GM12878 (cell line): Measurements from ENCODE around the gene ZC3H12D. TPM values are rescaled to one million over a fixed set of nuclear protein-coding genes. Genes with fewer than 3 reads are reported as not detected.

Experiments used
- ATAC-seq: fragments of 200-7000 bp; cut with Tn5 transposase; 3 replicates; pipeline ENCODE4 v1.9.1; 2020; ENCODE audit warnings: mild to moderate bottlenecking, moderate library complexity
- BruUV-seq: library from RNA; stranded (reverse); fragments of 400-500 nt; replicated peaks from 2 replicates; lab custom pipeline; 2021; lab: Mats Ljungman, UMichigan
- CTCF ChIA-PET: fragments of 300-600 bp; sonication (Branson Sonifier 250); formaldehyde crosslinking; extraction: SDS; loops from one replicate; lab custom pipeline; 2021; ENCODE audit warnings: inconsistent platforms; lab: Yijun Ruan, JAX
- POLR2A ChIA-PET: fragments of 350-600 bp; formaldehyde crosslinking; extraction: SDS; loops from one replicate; lab custom pipeline; 2021; ENCODE audit warnings: inconsistent platforms; lab: Charles Lee
- RAD21 ChIA-PET: fragments of 300-600 bp; sonication (Branson Sonifier 250); formaldehyde crosslinking; loops from one replicate; lab custom pipeline; 2023; ENCODE audit warnings: antibody characterized with exemption; ENCODE audit not compliant: unreplicated experiment; lab: Charles Lee
- SMC1A ChIA-PET: fragments of 300-600 bp; sonication (Branson Sonifier 250); formaldehyde crosslinking; loops from one replicate; lab custom pipeline; 2023; ENCODE audit not compliant: unreplicated experiment, uncharacterized antibody; lab: Charles Lee
- DNase-seq: peaks from one replicate; pipeline ENCODE4 v3.0.0-alpha.2; 2011; ENCODE audit warnings: low read depth, low spot score
- FAIRE-seq: peaks from 3 replicates; lab custom pipeline; 2011; peaks lifted over from hg19 to GRCh38; lab: Jason Lieb, UNC
- H2AFZ ChIP-seq: 2 replicates; pipeline ENCODE4 v1.6.0; 2011; ENCODE audit warnings: low read depth, low read length, control low read depth; ENCODE audit not compliant: control insufficient read depth
- H3K27ac ChIP-seq: 2 replicates; pipeline ENCODE4 v1.5.1; 2011; ENCODE audit warnings: control low read depth; ENCODE audit not compliant: control insufficient read depth, insufficient read depth
- H3K27me3 ChIP-seq, 2 experiments: replicated peaks in 1 of 2; 2 replicates each; pipeline versions ENCODE4 v1.6.0 to v1.6.1; 2011; ENCODE audit warnings: low read length in 1 of 2; ENCODE audit not compliant: control insufficient read depth in 2 of 2, insufficient read depth in 2 of 2
- H3K36me3 ChIP-seq, 2 experiments: 2 replicates each; pipeline ENCODE4 v1.5.1; 2011; ENCODE audit warnings: low read length in 1 of 2; ENCODE audit not compliant: control insufficient read depth in 2 of 2, insufficient read depth in 2 of 2
- H3K4me1 ChIP-seq: 2 replicates; pipeline ENCODE4 v1.6.1; 2011; ENCODE audit warnings: mild to moderate bottlenecking, low read length, moderate library complexity, mixed read lengths; ENCODE audit not compliant: control insufficient read depth, insufficient read depth
- H3K4me2 ChIP-seq: 2 replicates; pipeline ENCODE4 v1.6.0; 2011; ENCODE audit warnings: control low read depth; ENCODE audit not compliant: control insufficient read depth, insufficient read depth
- H3K4me3 ChIP-seq: fragments of 200-600 bp; sonication (generic); 2 replicates; pipeline ENCODE4 v1.5.1; 2016
- H3K79me2 ChIP-seq: 2 replicates; pipeline ENCODE4 v1.6.0; 2011; ENCODE audit warnings: low read length; ENCODE audit not compliant: control insufficient read depth, insufficient read depth
- H3K9ac ChIP-seq: 2 replicates; pipeline ENCODE4 v1.8.0; 2011; ENCODE audit warnings: low read length, control low read depth, mixed read lengths; ENCODE audit not compliant: control insufficient read depth, insufficient read depth
- H3K9me3 ChIP-seq: replicated peaks from 3 replicates; pipeline ENCODE4 v1.5.1; 2011; ENCODE audit warnings: mild to moderate bottlenecking, low read length; ENCODE audit not compliant: control insufficient read depth, insufficient read depth
- H4K20me1 ChIP-seq: 2 replicates; pipeline ENCODE4 v1.6.0; 2011; ENCODE audit not compliant: control insufficient read depth, insufficient read depth
- HDGF ChIP-seq: fragments of 450-650 bp; IDR thresholded peaks from 2 replicates; pipeline ENCODE4 v1.6.1; 2016; ENCODE audit warnings: antibody characterized with exemption
- IKZF2 ChIP-seq, 2 experiments: fragments of 450-650 bp; IDR thresholded peaks; 2 replicates each; pipeline ENCODE4 v1.6.1; 2017; ENCODE audit warnings: mild to moderate bottlenecking in 2 of 2, moderate library complexity in 2 of 2
- MEF2A ChIP-seq: IDR thresholded peaks from 2 replicates; pipeline ENCODE4 v1.6.1; 2011; ENCODE audit warnings: low read depth, mild to moderate bottlenecking, low read length, moderate library complexity; ENCODE audit not compliant: insufficient read depth
- MEF2B ChIP-seq: fragments of 450-650 bp; IDR thresholded peaks from 2 replicates; pipeline ENCODE4 v1.6.1; 2018; ENCODE audit warnings: mild to moderate bottlenecking, moderate library complexity; ENCODE audit not compliant: partially characterized antibody, poor library complexity, severe bottlenecking
- STAT1 ChIP-seq: fragments of 450-650 bp; conservative IDR thresholded peaks from 2 replicates; pipeline ENCODE4 v1.6.1; 2014; ENCODE audit warnings: antibody characterized with exemption, mild to moderate bottlenecking
- STAT3 ChIP-seq: IDR thresholded peaks from 2 replicates; pipeline ENCODE4 v1.6.1; 2011; ENCODE audit warnings: low read depth, low read length, improper control_type of control experiment
- WGBS: methylation state at CpG from one replicate; pipeline ENCODE4 v1.1.6; 2016; ENCODE audit warnings: low lambda C conversion rate; ENCODE audit not compliant: insufficient replicate concordance, insufficient coverage; ENCODE audit errors: missing lambda C conversion rate; 5-methylcytosine and 5-hydroxymethylcytosine counted together
- in situ Hi-C: fragments of 300-500 bp; cut with MboI; formaldehyde crosslinking; loops from 9 replicates; pipeline ENCODE4 v1.14.3; 2018; ENCODE audit warnings: mixed read lengths
- intact Hi-C: fragments of 100-400 bp; cut with micrococcal nuclease; formaldehyde crosslinking; loops from one replicate; pipeline ENCODE4 v1.14.2; 2022; ENCODE audit not compliant: unreplicated experiment
- polyA plus RNA-seq, 11 experiments: library from polyadenylated mRNA; depleted of rRNA in 4 of 11; unstranded in 6 of 11; stranded (reverse) in 5 of 11; fragments of >200 nt; fragmentation: Nextera tagmentation in 4 of 11; fragmentation: Illumina TruSeq in 1 of 11; extraction: Ambion mirVana in 4 of 11; extraction: Trizol in 1 of 11; gene quantifications; 1 replicate in 1 of 11; 2 replicates in 10 of 11; pipeline versions ENCODE4 v1.2.1 to v1.2.3, GENCODE V29; 2011 to 2016; ENCODE audit warnings: inconsistent platforms in 2 of 11, missing spikeins in 2 of 11, low read depth in 1 of 11
- total RNA-seq, 4 experiments: library from RNA; depleted of rRNA in 3 of 4; stranded (reverse); fragments of >200 nt in 3 of 4; fragmentation: Illumina TruSeq in 1 of 4; extraction: Trizol in 1 of 4; gene quantifications; 2 replicates each; pipeline versions ENCODE4 v1.2.1 to v1.2.3, GENCODE V29; 2013 to 2021
- TF ChIP-seq, protein P1 (sequence below): fragments of 450-650 bp; IDR thresholded peaks from 2 replicates; pipeline ENCODE4 v1.6.1; 2017; ENCODE audit warnings: mild to moderate bottlenecking, moderate library complexity

The ZC3H12D gene
- total and polyA plus RNA-seq, 10 of the 15 experiments (the other 5 are each of a cell fraction or from before 2014, with no cell fraction given), result 1.4 to 29.7 (median 8.8) TPM

DNA sequence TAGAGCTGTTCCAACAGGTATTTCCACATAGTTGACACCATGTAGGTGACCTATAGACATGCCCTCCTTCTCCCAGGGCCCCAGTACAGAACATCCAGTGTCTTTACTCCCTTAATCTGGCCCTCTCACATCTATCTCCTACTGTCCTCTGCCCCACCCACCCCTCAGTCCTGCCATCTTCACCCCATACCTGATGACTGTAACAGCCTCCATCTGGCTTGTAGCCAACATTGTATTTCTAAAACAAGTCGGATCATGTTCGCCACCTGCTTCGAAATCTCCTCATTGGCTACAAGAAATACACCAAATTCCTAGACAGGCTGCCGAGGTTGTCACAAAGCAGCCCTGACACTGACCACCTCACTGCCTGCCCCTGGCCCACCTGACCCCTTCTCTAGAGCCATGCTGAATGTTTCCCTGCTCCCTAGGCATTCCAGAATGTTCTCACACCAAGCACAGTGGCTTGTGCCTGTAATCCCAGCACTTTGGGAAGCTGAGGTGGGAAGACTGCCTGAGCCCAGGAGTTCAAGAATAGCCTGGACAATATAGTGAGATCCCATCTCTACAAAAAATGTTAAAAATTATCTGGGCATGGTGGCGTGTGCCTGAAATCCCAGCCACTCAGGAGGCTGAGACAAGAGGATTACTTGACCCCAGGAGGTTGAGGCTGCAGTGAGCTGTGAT is 6.0 kb downstream of the ZC3H12D start:
- peak overlapping the region; percentile 48; the same call in 1 of the 2 replicates for H3K27ac ChIP-seq
- peaks cover 34% of the 10 kb centered on the region for H3K4me1 ChIP-seq
- intact Hi-C loops (no loop called here), in situ Hi-C loops (no loop called here)
- no peaks in the 10 kb centered on the region for H4K20me1 ChIP-seq
- H3K36me3 ChIP-seq, result peaks cover 4% of the 10 kb centered on the region in 2 experiments; a peak in 3 of 4 replicates
- ChIA-PET POLR2A (interaction anchor here (1.0 to 2.7 kb wide), 5 partner anchors 10 to 446 kb away, joined by 3 to 10 read pairs (median 5); no protein-coding TSS in a partner anchor), CTCF (interaction anchor here (1.1 to 3.2 kb wide), 6 partner anchors 9 to 399 kb away, joined by 3 to 27 read pairs (median 6); partner anchors contain the start of gene GINM1), SMC1A (interaction anchor here (1.1 to 3.8 kb wide), 11 partner anchors 10 to 66 kb away, joined by 3 to 25 read pairs (median 5); partner anchors contain the start of gene PPIL4), RAD21 (interaction anchor here (0.9 to 2.8 kb wide), 9 partner anchors 11 to 447 kb away, joined by 3 to 17 read pairs (median 4); no protein-coding TSS in a partner anchor)
- ATAC-seq (no peak), DNase-seq (no peak), FAIRE-seq (no peak)
- no peak overlapping the region for H2AFZ ChIP-seq
- H3K79me2 ChIP-seq, result peaks cover 89% of the 10 kb centered on the region
- peak overlapping the region; percentile 49; the same call in 1 of the 2 replicates for H3K4me3 ChIP-seq
- TF ChIP-seq STAT1 (no peak), HDGF (peak; percentile 60; the same call in 1 of the 2 replicates)
- no peaks in the 10 kb centered on the region for H3K9me3 ChIP-seq
- BruUV-seq, result no TSS peak
- H3K27me3 ChIP-seq, result no peaks in the 10 kb centered on the region
- WGBS, result 44% methylated on average over 5 of the region's 5 CpGs
- H3K9ac ChIP-seq, result peak overlapping the region; percentile 42
- H3K4me2 ChIP-seq, result peak overlapping the region; percentile 98

DNA sequence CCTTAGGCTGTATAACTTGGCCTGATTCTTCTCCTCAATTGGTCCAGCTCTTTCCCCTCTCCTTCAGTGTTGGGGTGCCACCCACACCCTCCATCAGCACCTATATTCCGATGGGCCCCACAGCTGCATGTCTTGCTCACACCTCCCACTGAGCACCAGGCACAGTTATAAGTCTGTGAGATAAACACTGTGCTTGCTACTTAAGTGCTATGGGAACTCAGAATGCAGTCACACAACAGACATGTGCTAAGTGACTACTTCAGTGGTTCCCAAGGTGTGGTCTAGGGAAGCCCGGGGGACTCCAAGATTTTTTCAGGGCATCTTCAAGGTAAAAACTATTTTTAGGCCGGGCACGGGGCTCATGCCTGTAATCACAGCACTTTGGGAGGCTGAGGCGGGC is 7.3 kb downstream of the ZC3H12D start:
- H3K9me3 ChIP-seq, result no peaks in the 10 kb centered on the region
- H2AFZ ChIP-seq, result no peak overlapping the region
- intact Hi-C loops (no loop called here), in situ Hi-C loops (no loop called here)
- CTCF ChIA-PET, result interaction anchor here (0.7 to 3.2 kb wide), 3 partner anchors 10 to 448 kb away, joined by 3 to 20 read pairs (median 4); no protein-coding TSS in a partner anchor
- peaks cover 41% of the 10 kb centered on the region for H3K4me1 ChIP-seq
- H3K4me3 ChIP-seq, result no peak overlapping the region
- DNase-seq (no peak), ATAC-seq (no peak), FAIRE-seq (no peak)
- peaks cover 84% of the 10 kb centered on the region for H3K79me2 ChIP-seq
- peak overlapping the region; percentile 18; the same call in 1 of the 2 replicates for H3K9ac ChIP-seq
- H3K27me3 ChIP-seq, result no peaks in the 10 kb centered on the region
- peaks cover 4 to 6% of the 10 kb centered on the region in 2 experiments; a peak in 3 of 4 replicates for H3K36me3 ChIP-seq
- H4K20me1 ChIP-seq, result no peaks in the 10 kb centered on the region
- peak overlapping the region; percentile 31; the same call in 1 of the 2 replicates for H3K4me2 ChIP-seq
- POLR2A ChIA-PET, result interaction anchor here (1.0 to 2.7 kb wide), 4 partner anchors 9 to 17 kb away, joined by 3 to 10 read pairs (median 3); no protein-coding TSS in a partner anchor
- peak overlapping the region; percentile 40 for H3K27ac ChIP-seq
- 59% methylated on average over 5 of the region's 5 CpGs for WGBS
- RAD21 ChIA-PET, result interaction anchor here (1.3 to 1.4 kb wide), 2 partner anchors 9 to 16 kb away, joined by 4 read pairs; no protein-coding TSS in a partner anchor
- SMC1A ChIA-PET, result interaction anchor here (1.2 to 3.8 kb wide), 4 partner anchors 12 to 46 kb away, joined by 4 to 25 read pairs (median 5); no protein-coding TSS in a partner anchor
- BruUV-seq, result no TSS peak
- TF ChIP-seq IKZF2 (IDR thresholded peaks at IDR 0.05), result peak in 1 of 2 experiments; percentile 31; a peak in 1 of 4 replicates
- no peak for TF ChIP-seq STAT3
- TF ChIP-seq MEF2A, result no peak
- TF ChIP-seq MEF2B, result peak; percentile 75
- TF ChIP-seq, protein P1, sequence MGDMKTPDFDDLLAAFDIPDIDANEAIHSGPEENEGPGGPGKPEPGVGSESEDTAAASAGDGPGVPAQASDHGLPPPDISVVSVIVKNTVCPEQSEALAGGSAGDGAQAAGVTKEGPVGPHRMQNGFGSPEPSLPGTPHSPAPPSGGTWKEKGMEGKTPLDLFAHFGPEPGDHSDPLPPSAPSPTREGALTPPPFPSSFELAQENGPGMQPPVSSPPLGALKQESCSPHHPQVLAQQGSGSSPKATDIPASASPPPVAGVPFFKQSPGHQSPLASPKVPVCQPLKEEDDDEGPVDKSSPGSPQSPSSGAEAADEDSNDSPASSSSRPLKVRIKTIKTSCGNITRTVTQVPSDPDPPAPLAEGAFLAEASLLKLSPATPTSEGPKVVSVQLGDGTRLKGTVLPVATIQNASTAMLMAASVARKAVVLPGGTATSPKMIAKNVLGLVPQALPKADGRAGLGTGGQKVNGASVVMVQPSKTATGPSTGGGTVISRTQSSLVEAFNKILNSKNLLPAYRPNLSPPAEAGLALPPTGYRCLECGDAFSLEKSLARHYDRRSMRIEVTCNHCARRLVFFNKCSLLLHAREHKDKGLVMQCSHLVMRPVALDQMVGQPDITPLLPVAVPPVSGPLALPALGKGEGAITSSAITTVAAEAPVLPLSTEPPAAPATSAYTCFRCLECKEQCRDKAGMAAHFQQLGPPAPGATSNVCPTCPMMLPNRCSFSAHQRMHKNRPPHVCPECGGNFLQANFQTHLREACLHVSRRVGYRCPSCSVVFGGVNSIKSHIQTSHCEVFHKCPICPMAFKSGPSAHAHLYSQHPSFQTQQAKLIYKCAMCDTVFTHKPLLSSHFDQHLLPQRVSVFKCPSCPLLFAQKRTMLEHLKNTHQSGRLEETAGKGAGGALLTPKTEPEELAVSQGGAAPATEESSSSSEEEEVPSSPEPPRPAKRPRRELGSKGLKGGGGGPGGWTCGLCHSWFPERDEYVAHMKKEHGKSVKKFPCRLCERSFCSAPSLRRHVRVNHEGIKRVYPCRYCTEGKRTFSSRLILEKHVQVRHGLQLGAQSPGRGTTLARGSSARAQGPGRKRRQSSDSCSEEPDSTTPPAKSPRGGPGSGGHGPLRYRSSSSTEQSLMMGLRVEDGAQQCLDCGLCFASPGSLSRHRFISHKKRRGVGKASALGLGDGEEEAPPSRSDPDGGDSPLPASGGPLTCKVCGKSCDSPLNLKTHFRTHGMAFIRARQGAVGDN, result peak; percentile 45
